WERI-Rb-1 (cell line): Measurements from ENCODE around the gene HSPB6.

Experiments used
- DNase-seq: peaks from one replicate; pipeline ENCODE4 v3.0.0-alpha.2; 2020
- H3K27ac ChIP-seq: fragments of 250-450 bp; sonication (Bioruptor Pico); 2 replicates; pipeline ENCODE4 v1.5.1; 2020; ENCODE audit warnings: mild to moderate bottlenecking, moderate library complexity
- H3K27me3 ChIP-seq: fragments of 250-450 bp; sonication (Bioruptor Pico); 2 replicates; pipeline ENCODE4 v1.5.1; 2021; ENCODE audit warnings: mild to moderate bottlenecking, low read depth, moderate library complexity; ENCODE audit not compliant: insufficient read depth, severe bottlenecking
- H3K36me3 ChIP-seq: fragments of 250-450 bp; sonication (Bioruptor Pico); 2 replicates; pipeline ENCODE4 v1.5.1; 2020; ENCODE audit warnings: mild to moderate bottlenecking, moderate library complexity
- H3K4me3 ChIP-seq: 2 replicates; pipeline ENCODE4 v1.5.1; 2011; ENCODE audit warnings: low read depth, mild to moderate bottlenecking, control low read depth, low read length
- H3K9me3 ChIP-seq: fragments of 250-450 bp; sonication (Bioruptor Pico); 2 replicates; pipeline ENCODE4 v1.5.1; 2021; ENCODE audit warnings: mild to moderate bottlenecking, moderate library complexity; ENCODE audit not compliant: severe bottlenecking
- CTCF ChIP-seq: IDR thresholded peaks from 2 replicates; pipeline ENCODE4 v1.5.1; 2011; ENCODE audit warnings: low read depth, mild to moderate bottlenecking, control low read depth, inconsistent platforms, low read length

HSPB6 gene

GRCh38 chr19:35782589-35782988 lies 25.8 kb upstream of the HSPB6 start:
- no peaks in the 10 kb centered on the region for H3K27me3 ChIP-seq
- no peak for TF ChIP-seq CTCF
- H3K4me3 ChIP-seq = no peak overlapping the region
- H3K9me3 ChIP-seq = no peaks in the 10 kb centered on the region
- H3K27ac ChIP-seq = no peak overlapping the region
- peaks cover 70% of the 10 kb centered on the region for H3K36me3 ChIP-seq
- DNase-seq = no peak

- peaks cover 69% of the 10 kb centered on the region for H3K36me3 ChIP-seq
- no peak for TF ChIP-seq CTCF
Measured at GRCh38 chr19:35781650-35782049, 24.8 kb upstream of the HSPB6 start.

GRCh38 chr19:35780717-35781116 lies 23.9 kb upstream of the HSPB6 start:
- Histone ChIP-seq H3K27ac (no peak overlapping the region), H3K27me3 (no peaks in the 10 kb centered on the region), H3K36me3 (peaks cover 63% of the 10 kb centered on the region), H3K4me3 (no peak overlapping the region), H3K9me3 (no peaks in the 10 kb centered on the region)
- no peak for DNase-seq
- TF ChIP-seq CTCF = no peak

More at GRCh38 chr19:35781650-35782049, 24.8 kb upstream of the HSPB6 start:
- Histone ChIP-seq H3K27me3 (no peaks in the 10 kb centered on the region), H3K27ac (no peak overlapping the region), H3K4me3 (no peak overlapping the region), H3K9me3 (no peaks in the 10 kb centered on the region)
- no peak for DNase-seq

- H3K4me3 ChIP-seq = no peak overlapping the region
- DNase-seq = no peak
- peaks cover 57% of the 10 kb centered on the region for H3K36me3 ChIP-seq
- TF ChIP-seq CTCF = no peak
- H3K27me3 ChIP-seq = no peaks in the 10 kb centered on the region
- H3K9me3 ChIP-seq = no peaks in the 10 kb centered on the region
- no peak overlapping the region for H3K27ac ChIP-seq
Measured at GRCh38 chr19:35780058-35780457, 23.2 kb upstream of the HSPB6 start.

GRCh38 chr19:35779033-35779432 lies 22.2 kb upstream of the HSPB6 start:
- H3K27me3 ChIP-seq = no peaks in the 10 kb centered on the region
- DNase-seq = no peak
- H3K4me3 ChIP-seq = no peak overlapping the region
- peaks cover 53% of the 10 kb centered on the region for H3K36me3 ChIP-seq
- no peaks in the 10 kb centered on the region for H3K9me3 ChIP-seq
- no peak overlapping the region for H3K27ac ChIP-seq
- TF ChIP-seq CTCF = no peak

GRCh38 chr19:35777961-35778360 lies 21.1 kb upstream of the HSPB6 start:
- Histone ChIP-seq H3K4me3 (no peak overlapping the region), H3K27ac (no peak overlapping the region), H3K27me3 (no peaks in the 10 kb centered on the region), H3K9me3 (no peaks in the 10 kb centered on the region), H3K36me3 (peaks cover 53% of the 10 kb centered on the region)
- DNase-seq = no peak
- TF ChIP-seq CTCF = no peak
